Adrenal gland (tissue), 5 donors: Measurements from ENCODE around the gene SRGAP3.

ENCODE experiments used
- CTCF ChIP-seq, 6 experiments: fragments of 450-650 bp in 4 of 6; fragments of 200-600 bp in 2 of 6; sonication (generic) in 1 of 6; IDR thresholded peaks; 1 replicate in 5 of 6; 2 replicates in 1 of 6; pipeline versions ENCODE4 v1.5.1 to v1.8.0; 2016 to 2021; ENCODE audit warnings: antibody characterized with exemption in 6 of 6, mild to moderate bottlenecking in 2 of 6, moderate library complexity in 1 of 6
- POLR2A ChIP-seq, 2 donors: fragments of 450-650 bp; IDR thresholded peaks; one replicate each; pipeline ENCODE4 v1.6.1; 2017; ENCODE audit warnings: antibody characterized with exemption in 2 of 2, mild to moderate bottlenecking in 2 of 2, moderate library complexity in 1 of 2
- donor health status: DM: no; HTN: no; CAD: no.

- TF ChIP-seq CTCF (IDR thresholded peaks at IDR 0.05): no peak
- TF ChIP-seq POLR2A (IDR thresholded peaks at IDR 0.05): no peak
Measured at GRCh38 chr3:9178697-9179096, 70.7 kb downstream of the SRGAP3 start.
